Peyer's patch (tissue), 4 donors: ENCODE results near the gene HAS3.

ENCODE experiments used
- POLR2A ChIP-seq, 2 donors: fragments of 450-650 bp; IDR thresholded peaks; one replicate each; pipeline ENCODE4 v1.5.1; 2017; ENCODE audit warnings: antibody characterized with exemption in 2 of 2, mild to moderate bottlenecking in 2 of 2, moderate library complexity in 2 of 2
- TF ChIP-seq, protein P1 (sequence below), 6 experiments: fragments of 450-650 bp in 4 of 6; fragments of 200-600 bp in 2 of 6; sonication (generic) in 1 of 6; IDR thresholded peaks; one replicate each; pipeline ENCODE4 v1.5.1; 2017 to 2019; ENCODE audit warnings: antibody characterized with exemption in 6 of 6, mild to moderate bottlenecking in 3 of 6, moderate library complexity in 1 of 6

GRCh38 chr16:69141936-69142335 lies 36.5 kb downstream of the HAS3 start:
- no peak for TF ChIP-seq POLR2A (IDR thresholded peaks at IDR 0.05)
- TF ChIP-seq, protein P1, sequence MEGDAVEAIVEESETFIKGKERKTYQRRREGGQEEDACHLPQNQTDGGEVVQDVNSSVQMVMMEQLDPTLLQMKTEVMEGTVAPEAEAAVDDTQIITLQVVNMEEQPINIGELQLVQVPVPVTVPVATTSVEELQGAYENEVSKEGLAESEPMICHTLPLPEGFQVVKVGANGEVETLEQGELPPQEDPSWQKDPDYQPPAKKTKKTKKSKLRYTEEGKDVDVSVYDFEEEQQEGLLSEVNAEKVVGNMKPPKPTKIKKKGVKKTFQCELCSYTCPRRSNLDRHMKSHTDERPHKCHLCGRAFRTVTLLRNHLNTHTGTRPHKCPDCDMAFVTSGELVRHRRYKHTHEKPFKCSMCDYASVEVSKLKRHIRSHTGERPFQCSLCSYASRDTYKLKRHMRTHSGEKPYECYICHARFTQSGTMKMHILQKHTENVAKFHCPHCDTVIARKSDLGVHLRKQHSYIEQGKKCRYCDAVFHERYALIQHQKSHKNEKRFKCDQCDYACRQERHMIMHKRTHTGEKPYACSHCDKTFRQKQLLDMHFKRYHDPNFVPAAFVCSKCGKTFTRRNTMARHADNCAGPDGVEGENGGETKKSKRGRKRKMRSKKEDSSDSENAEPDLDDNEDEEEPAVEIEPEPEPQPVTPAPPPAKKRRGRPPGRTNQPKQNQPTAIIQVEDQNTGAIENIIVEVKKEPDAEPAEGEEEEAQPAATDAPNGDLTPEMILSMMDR (IDR thresholded peaks at IDR 0.05) = no peak
